Small intestine (tissue), 7 donors: ENCODE results near the gene C1orf74. TPM values are rescaled to one million over a fixed set of nuclear protein-coding genes. Genes with fewer than 3 reads are reported as not detected.

Source experiments
- DNase-seq, 2 donors: peaks; one replicate each; pipeline versions ENCODE4 v3.0.0 to v3.0.0-alpha.2; 2013
- FAIRE-seq: peaks from 2 replicates; lab custom pipeline; 2012; peaks lifted over from hg19 to GRCh38; lab: Jason Lieb, UNC
- H3K27ac ChIP-seq, 3 donors: one replicate each; pipeline ENCODE4 v1.5.1; 2013; ENCODE audit warnings: low read length in 2 of 3, mild to moderate bottlenecking in 2 of 3, control low read depth in 1 of 3, inconsistent platforms in 1 of 3, low read depth in 1 of 3, moderate library complexity in 1 of 3
- H3K27me3 ChIP-seq, 3 donors: one replicate each; pipeline ENCODE4 v1.6.1; 2013; ENCODE audit warnings: low read length in 3 of 3, inconsistent platforms in 1 of 3; ENCODE audit not compliant: control insufficient read depth in 3 of 3, insufficient read depth in 3 of 3
- H3K36me3 ChIP-seq, 3 donors: one replicate each; pipeline ENCODE4 v1.6.1; 2013; ENCODE audit warnings: low read length in 3 of 3, inconsistent platforms in 1 of 3, low read depth in 1 of 3, mild to moderate bottlenecking in 1 of 3, moderate library complexity in 1 of 3; ENCODE audit not compliant: control insufficient read depth in 3 of 3, insufficient read depth in 2 of 3
- H3K4me1 ChIP-seq, 3 donors: one replicate each; pipeline ENCODE4 v1.6.1; 2013; ENCODE audit warnings: low read length in 2 of 3, inconsistent platforms in 1 of 3, low read depth in 1 of 3, mild to moderate bottlenecking in 1 of 3, moderate library complexity in 1 of 3; ENCODE audit not compliant: control insufficient read depth in 3 of 3, insufficient read depth in 2 of 3
- H3K4me3 ChIP-seq, 3 donors: one replicate each; pipeline ENCODE4 v1.5.1; 2013; ENCODE audit warnings: low read length in 3 of 3, control low read depth in 1 of 3, inconsistent platforms in 1 of 3, low read depth in 1 of 3, mild to moderate bottlenecking in 1 of 3, moderate library complexity in 1 of 3
- H3K9me3 ChIP-seq, 2 donors: one replicate each; pipeline ENCODE4 v1.6.1; 2013; ENCODE audit warnings: low read depth in 1 of 2, low read length in 1 of 2; ENCODE audit not compliant: control insufficient read depth in 2 of 2, insufficient read depth in 1 of 2
- WGBS, 3 donors: extraction: QIAGEN DNeasy Blood & Tissue Kit; methylation state at CpG; one replicate each; pipeline ENCODE4 v1.1.7; 2013; 5-methylcytosine and 5-hydroxymethylcytosine counted together
- polyA plus RNA-seq, 4 donors: library from polyadenylated mRNA; stranded (reverse) in 3 of 4; unstranded in 1 of 4; fragments of 200-250 nt in 3 of 4; fragments of 120-200 nt in 1 of 4; gene quantifications; one replicate each; pipeline versions ENCODE4 v1.2.1 to v1.2.3, GENCODE V29; 2013
- donor health status: healthy with polysubstance abuse.
- donor health status: control.
- donor health status: control.
- donor health status: Bipolar disorder and iron deficiency.
- donor health status: healthy.

The C1orf74 gene
- polyA plus RNA-seq, 4 donors = 0.45 to 4.6 (median 1.4) TPM

GRCh38 chr1:209789245-209789644 is 4.9 kb upstream of the C1orf74 start:
- Histone ChIP-seq H3K4me3 (no peak overlapping the region), H3K9me3 (peaks cover 0 to 5% of the 10 kb centered on the region in 2 donors), H3K36me3 (peaks cover 2 to 37% (median 9%) of the 10 kb centered on the region in 3 donors), H3K27me3 (no peaks in the 10 kb centered on the region), H3K27ac (peak overlapping the region in 1 of 3 donors; percentile 95), H3K4me1 (peaks cover 3 to 56% (median 9%) of the 10 kb centered on the region in 3 donors)
- DNase-seq = no peak
- FAIRE-seq = no peak
- 91 to 100% methylated on average over 1 of the region's 1 CpG; no CpG with 5 or more reads in 1 of the 3 donors for WGBS, 3 donors

DNA sequence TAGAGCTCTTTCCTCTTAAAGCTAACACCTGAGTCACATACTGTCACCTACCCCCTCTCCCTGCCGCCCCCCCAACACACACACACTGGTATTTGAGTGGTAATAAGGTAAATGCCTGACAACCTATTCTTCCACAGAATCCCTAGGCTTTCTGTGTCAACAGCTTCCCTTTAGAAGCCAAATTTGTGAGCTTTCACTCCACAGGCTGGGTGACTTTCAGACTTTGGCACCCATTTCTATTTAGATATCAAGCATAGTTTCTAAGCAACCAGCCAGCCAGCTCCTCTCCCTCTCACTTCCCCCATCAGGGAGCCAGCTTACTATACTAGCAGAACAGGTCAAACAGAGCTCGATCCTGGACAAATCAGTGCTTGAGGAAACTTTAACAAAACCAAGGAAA is 3.2 kb upstream of the C1orf74 start:
- no peak for FAIRE-seq
- H3K4me1 ChIP-seq = peaks cover 3 to 65% (median 12%) of the 10 kb centered on the region in 3 donors

GRCh38 chr1:209786146-209786545 is 1.8 kb upstream of the C1orf74 start:
- 22 to 36% (median 28%) methylated on average over 4 of the region's 4 CpGs for WGBS, 3 donors
- FAIRE-seq (no peak), DNase-seq (no peak)
- H3K36me3 ChIP-seq = peaks cover 6 to 37% (median 9%) of the 10 kb centered on the region in 3 donors
- H3K4me3 ChIP-seq = no peak overlapping the region
- H3K9me3 ChIP-seq = peaks cover 0 to 5% of the 10 kb centered on the region in 2 donors
- H3K27me3 ChIP-seq = no peaks in the 10 kb centered on the region
- peaks cover 3 to 65% (median 6%) of the 10 kb centered on the region in 3 donors for H3K4me1 ChIP-seq
- no peak overlapping the region for H3K27ac ChIP-seq

More for the DNA sequence above, 3.2 kb upstream of the C1orf74 start:
- Histone ChIP-seq H3K9me3 (peaks cover 0 to 5% of the 10 kb centered on the region in 2 donors), H3K27ac (peak overlapping the region; percentile 12 to 78 (median 27)), H3K36me3 (peaks cover 3 to 43% (median 9%) of the 10 kb centered on the region in 3 donors), H3K4me3 (no peak overlapping the region), H3K27me3 (no peaks in the 10 kb centered on the region)
- peak; percentile 80 to 89 for DNase-seq
- WGBS, 3 donors = 3 to 45% (median 25%) methylated on average over 2 of the region's 2 CpGs

- FAIRE-seq = no peak
- H3K27ac ChIP-seq = peak overlapping the region in 1 of 3 donors; percentile 12
- peaks cover 3 to 68% (median 5%) of the 10 kb centered on the region in 3 donors for H3K4me1 ChIP-seq
These were observed 1.2 kb upstream of the C1orf74 start for GRCh38 chr1:209785592-209785991.

DNA sequence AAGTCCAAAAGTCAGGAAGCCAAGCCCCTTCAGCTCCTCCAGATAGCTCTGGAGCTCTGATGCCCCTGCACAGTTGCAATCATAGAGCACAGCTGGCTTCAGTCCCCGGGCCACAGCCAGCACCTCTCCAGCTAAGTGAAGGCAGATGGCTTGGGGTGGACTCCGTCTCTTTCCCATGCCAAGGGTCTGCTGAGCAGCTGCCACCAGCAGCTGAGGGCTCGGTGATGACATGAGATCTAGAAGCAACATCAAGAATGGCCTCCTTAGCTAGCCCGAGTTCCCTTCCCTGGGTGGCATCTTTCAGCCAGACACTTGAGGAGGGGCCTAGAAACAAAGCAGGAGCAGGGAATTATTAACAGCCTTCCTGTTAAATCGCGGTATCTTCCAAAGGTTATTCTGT is 973 bp downstream of the C1orf74 start:
- H3K27me3 ChIP-seq = no peaks in the 10 kb centered on the region
- 14 to 42% (median 39%) methylated on average over 6 of the region's 6 CpGs for WGBS, 3 donors
- peak overlapping the region in 2 of 3 donors; percentile 77 to 79 for H3K4me3 ChIP-seq
- peaks cover 0 to 5% of the 10 kb centered on the region in 2 donors for H3K9me3 ChIP-seq
- no peak for FAIRE-seq
- peak overlapping the region in 1 of 3 donors; percentile 94 for H3K27ac ChIP-seq
- peaks cover 3 to 65% (median 5%) of the 10 kb centered on the region in 3 donors for H3K4me1 ChIP-seq
- peaks cover 0 to 21% (median 7%) of the 10 kb centered on the region in 3 donors for H3K36me3 ChIP-seq
- DNase-seq = peak in 1 of 2 donors; percentile 69

More at GRCh38 chr1:209785592-209785991, 1.2 kb upstream of the C1orf74 start:
- peaks cover 0 to 5% of the 10 kb centered on the region in 2 donors for H3K9me3 ChIP-seq
- 90 to 96% (median 93%) methylated on average over 4 of the region's 4 CpGs for WGBS, 3 donors
- no peak overlapping the region for H3K4me3 ChIP-seq
- no peaks in the 10 kb centered on the region for H3K27me3 ChIP-seq
- H3K36me3 ChIP-seq = peaks cover 6 to 35% (median 9%) of the 10 kb centered on the region in 3 donors
- DNase-seq = no peak

DNA sequence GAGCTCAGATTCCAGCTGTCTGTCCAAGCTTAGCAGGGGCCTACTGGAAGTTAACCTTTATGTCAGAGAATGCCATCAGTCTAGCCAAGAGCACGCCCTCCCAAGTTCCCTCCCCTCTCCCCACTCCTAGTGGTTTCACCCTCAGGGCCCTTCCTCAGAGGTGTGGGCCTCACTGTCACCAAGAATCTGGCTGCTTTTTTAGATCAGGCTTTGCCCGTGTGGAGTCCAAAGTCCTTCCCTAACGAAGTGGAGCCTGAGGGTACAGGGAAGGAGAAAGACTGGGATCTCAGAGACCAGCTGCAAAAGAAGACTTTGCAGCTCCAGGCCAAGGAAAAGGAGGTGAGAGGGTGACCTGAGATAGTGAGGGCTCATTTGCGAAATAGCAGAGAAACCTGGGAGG is 4.1 kb downstream of the C1orf74 start:
- Histone ChIP-seq H3K9me3 (peaks cover 0 to 5% of the 10 kb centered on the region in 2 donors), H3K36me3 (peaks cover 0 to 16% (median 6%) of the 10 kb centered on the region in 3 donors), H3K4me1 (peaks cover 3 to 43% (median 5%) of the 10 kb centered on the region in 3 donors), H3K27me3 (no peaks in the 10 kb centered on the region), H3K27ac (peak overlapping the region in 2 of 3 donors; percentile 0 to 60), H3K4me3 (no peak overlapping the region)
- FAIRE-seq (no peak), DNase-seq (peak; percentile 61 to 81)
- 13 to 65% (median 44%) methylated on average over 4 of the region's 4 CpGs for WGBS, 3 donors

DNA sequence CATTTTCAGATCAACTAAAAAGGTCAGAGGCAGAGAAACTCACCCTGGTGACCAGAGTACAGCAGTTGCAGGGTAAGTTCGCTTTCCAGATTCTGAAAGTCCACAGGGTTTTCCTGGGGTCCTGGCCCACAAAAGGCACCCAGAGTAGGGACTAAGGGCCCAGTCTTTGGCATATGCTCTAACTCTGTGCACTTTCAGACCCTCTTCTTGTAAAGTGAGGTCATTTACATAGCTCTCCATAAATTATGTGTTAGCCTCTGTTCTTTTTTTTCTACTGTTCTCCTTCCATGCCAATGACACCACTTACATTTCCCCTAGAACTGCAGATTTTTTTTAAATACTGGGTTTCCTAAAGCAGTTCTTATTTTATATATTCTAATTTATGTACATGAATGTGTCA is 6.3 kb downstream of the C1orf74 start:
- no peak overlapping the region for H3K4me3 ChIP-seq
- 95 to 100% (median 96%) methylated on average over 1 of the region's 1 CpG for WGBS, 3 donors
- DNase-seq (no peak), FAIRE-seq (no peak)
- H3K36me3 ChIP-seq = peaks cover 0 to 15% (median 6%) of the 10 kb centered on the region in 3 donors
- peaks cover 0 to 33% (median 2%) of the 10 kb centered on the region in 3 donors for H3K4me1 ChIP-seq
- H3K27me3 ChIP-seq = no peaks in the 10 kb centered on the region
- no peak overlapping the region for H3K27ac ChIP-seq
- no peaks in the 10 kb centered on the region for H3K9me3 ChIP-seq

DNA sequence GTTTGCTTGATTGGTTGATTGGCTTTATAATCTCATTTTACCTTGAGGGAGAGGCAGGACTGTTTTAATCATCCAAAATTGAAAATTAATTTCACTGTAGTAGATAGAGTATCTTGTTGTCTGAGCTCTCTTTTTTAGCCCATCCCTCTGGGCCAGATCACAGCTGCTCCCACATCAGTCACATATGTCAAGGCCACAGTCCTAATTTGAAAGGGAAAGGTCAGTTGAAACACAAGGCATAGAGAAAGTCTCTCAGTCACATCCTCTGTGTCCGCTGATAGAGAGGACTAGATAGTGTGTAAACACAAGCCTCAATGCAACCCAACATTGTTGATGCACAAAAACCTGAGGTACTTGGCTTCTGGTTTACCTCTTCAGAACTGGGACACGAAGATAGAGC is 6.8 kb downstream of the C1orf74 start:
- Histone ChIP-seq H3K4me3 (no peak overlapping the region), H3K4me1 (peaks cover 0 to 28% (median 2%) of the 10 kb centered on the region in 3 donors), H3K27me3 (no peaks in the 10 kb centered on the region), H3K27ac (no peak overlapping the region), H3K36me3 (peaks cover 0 to 10% (median 5%) of the 10 kb centered on the region in 3 donors), H3K9me3 (no peaks in the 10 kb centered on the region)
- no peak for DNase-seq
- 91 to 96% (median 92%) methylated on average over 2 of the region's 2 CpGs for WGBS, 3 donors
- FAIRE-seq = no peak
